Measurements from ENCODE around the gene LYVE1. TPM values are rescaled to one million over a fixed set of nuclear protein-coding genes. Genes with fewer than 3 reads are reported as not detected.

LYVE1 gene
- total and polyA plus RNA-seq, 2 of the 13 experiments (the other 11 are each of a cell fraction or from before 2014, with no cell fraction given), result 1.2 to 1.4 TPM

DNA sequence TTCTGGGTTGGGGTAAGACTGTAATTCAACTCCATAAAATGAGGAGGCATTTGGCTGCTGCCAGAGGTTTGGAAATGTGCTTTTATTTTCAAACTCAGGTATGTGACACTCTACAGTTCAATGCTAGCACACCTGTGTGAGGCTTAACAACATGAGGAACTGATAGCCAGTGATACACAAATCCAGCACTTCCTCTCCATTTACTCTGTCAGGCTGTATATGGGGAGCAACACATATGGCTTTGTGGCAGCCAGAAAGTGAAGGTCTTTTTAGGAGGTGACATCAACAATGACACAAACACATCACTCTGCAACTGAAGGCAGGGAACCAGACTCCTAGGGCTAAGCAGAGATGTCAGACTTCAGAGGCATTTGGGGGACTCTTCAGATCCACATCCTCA lies 4.6 kb upstream of the LYVE1 start:
- no peak overlapping the region for H3K27ac ChIP-seq (ENCODE audit: extremely low read length, insufficient read depth, low read length)
- ChIA-PET CTCF (ENCODE audit: low intra/inter-chr PET ratio, low total read pairs) (no interaction called here), POLR2A (no interaction called here)
- no peaks in the 10 kb centered on the region for H3K9me3 ChIP-seq (ENCODE audit: low read length)
- in situ Hi-C loops (cut with HindIII; ENCODE audit: extremely low pct_ligation_motif_present, low pct_unique_long_range_greater_than_20kb), result no loop called here
- BruUV-seq (replicated peaks), result no TSS peak
- TF ChIP-seq ZSCAN22 (CRISPR knock-in tag; IDR thresholded peaks at IDR 0.05) (no peak), GPN1 (CRISPR knock-in tag; IDR thresholded peaks at IDR 0.05; ENCODE audit: borderline replicate concordance) (no peak), HNF4A (CRISPR knock-in tag; IDR thresholded peaks at IDR 0.05) (no peak), ELF4 (CRISPR knock-in tag; IDR thresholded peaks at IDR 0.05; ENCODE audit: borderline replicate concordance) (no peak), SRSF9 (IDR thresholded peaks at IDR 0.05; ENCODE audit: borderline replicate concordance, insufficient read depth, low read depth, low read length, poor library complexity, severe bottlenecking) (no peak), ZFP36 (IDR thresholded peaks at IDR 0.05; ENCODE audit: borderline replicate concordance, low read depth, low read length, partially characterized antibody) (no peak), TEAD2 (CRISPR knock-in tag; IDR thresholded peaks at IDR 0.05) (no peak), DNMT3B (CRISPR knock-in tag; conservative IDR thresholded peaks at IDR 0.05) (no peak), PHF5A (CRISPR knock-in tag; IDR thresholded peaks at IDR 0.05; ENCODE audit: low read depth, unreplicated experiment) (no peak), MED13 (CRISPR knock-in tag; IDR thresholded peaks at IDR 0.05) (no peak), ZNF451 (CRISPR knock-in tag; IDR thresholded peaks at IDR 0.05) (no peak), JUN (CRISPR knock-in tag; IDR thresholded peaks at IDR 0.05) (no peak), MAFF (IDR thresholded peaks at IDR 0.05; ENCODE audit: low read depth, low read length) (no peak)
- TF ChIP-seq, protein P1, sequence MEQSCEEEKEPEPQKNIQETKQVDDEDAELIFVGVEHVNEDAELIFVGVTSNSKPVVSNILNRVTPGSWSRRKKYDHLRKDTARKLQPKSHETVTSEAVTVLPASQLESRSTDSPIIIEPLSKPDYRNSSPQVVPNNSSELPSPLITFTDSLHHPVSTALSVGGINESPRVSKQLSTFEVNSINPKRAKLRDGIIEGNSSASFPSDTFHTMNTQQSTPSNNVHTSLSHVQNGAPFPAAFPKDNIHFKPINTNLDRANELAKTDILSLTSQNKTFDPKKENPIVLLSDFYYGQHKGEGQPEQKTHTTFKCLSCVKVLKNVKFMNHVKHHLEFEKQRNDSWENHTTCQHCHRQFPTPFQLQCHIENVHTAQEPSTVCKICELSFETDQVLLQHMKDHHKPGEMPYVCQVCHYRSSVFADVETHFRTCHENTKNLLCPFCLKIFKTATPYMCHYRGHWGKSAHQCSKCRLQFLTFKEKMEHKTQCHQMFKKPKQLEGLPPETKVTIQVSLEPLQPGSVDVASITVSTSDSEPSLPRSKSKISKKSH (CRISPR knock-in tag; IDR thresholded peaks at IDR 0.05; ENCODE audit: borderline replicate concordance), result no peak
- TF ChIP-seq, protein P2, sequence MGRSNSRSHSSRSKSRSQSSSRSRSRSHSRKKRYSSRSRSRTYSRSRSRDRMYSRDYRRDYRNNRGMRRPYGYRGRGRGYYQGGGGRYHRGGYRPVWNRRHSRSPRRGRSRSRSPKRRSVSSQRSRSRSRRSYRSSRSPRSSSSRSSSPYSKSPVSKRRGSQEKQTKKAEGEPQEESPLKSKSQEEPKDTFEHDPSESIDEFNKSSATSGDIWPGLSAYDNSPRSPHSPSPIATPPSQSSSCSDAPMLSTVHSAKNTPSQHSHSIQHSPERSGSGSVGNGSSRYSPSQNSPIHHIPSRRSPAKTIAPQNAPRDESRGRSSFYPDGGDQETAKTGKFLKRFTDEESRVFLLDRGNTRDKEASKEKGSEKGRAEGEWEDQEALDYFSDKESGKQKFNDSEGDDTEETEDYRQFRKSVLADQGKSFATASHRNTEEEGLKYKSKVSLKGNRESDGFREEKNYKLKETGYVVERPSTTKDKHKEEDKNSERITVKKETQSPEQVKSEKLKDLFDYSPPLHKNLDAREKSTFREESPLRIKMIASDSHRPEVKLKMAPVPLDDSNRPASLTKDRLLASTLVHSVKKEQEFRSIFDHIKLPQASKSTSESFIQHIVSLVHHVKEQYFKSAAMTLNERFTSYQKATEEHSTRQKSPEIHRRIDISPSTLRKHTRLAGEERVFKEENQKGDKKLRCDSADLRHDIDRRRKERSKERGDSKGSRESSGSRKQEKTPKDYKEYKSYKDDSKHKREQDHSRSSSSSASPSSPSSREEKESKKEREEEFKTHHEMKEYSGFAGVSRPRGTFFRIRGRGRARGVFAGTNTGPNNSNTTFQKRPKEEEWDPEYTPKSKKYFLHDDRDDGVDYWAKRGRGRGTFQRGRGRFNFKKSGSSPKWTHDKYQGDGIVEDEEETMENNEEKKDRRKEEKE (IDR thresholded peaks at IDR 0.05), result no peak
- H3K36me3 ChIP-seq (replicated peaks in 1 of 2; ENCODE audit: control insufficient read depth in 1 of 2, insufficient read depth in 2 of 2, low read length in 2 of 2), result no peaks in the 10 kb centered on the region
- peaks cover 0 to 12% of the 10 kb centered on the region in 2 experiments; a peak in 1 of 5 replicates for H3K27me3 ChIP-seq (ENCODE audit: control insufficient read depth in 1 of 2, insufficient read depth in 2 of 2, low read length in 2 of 2)
- H2AFZ ChIP-seq (ENCODE audit: low read length), result no peak overlapping the region
- H3K4me1 ChIP-seq (ENCODE audit: insufficient read depth, low read length), result peaks cover 11% of the 10 kb centered on the region
- intact Hi-C loops (cut with micrococcal nuclease; ENCODE audit: unreplicated experiment), result no loop called here
- no peaks in the 10 kb centered on the region for H4K20me1 ChIP-seq (ENCODE audit: insufficient read depth, low read length)
- no peak for FAIRE-seq
- no peaks in the 10 kb centered on the region for H3K79me2 ChIP-seq (ENCODE audit: insufficient read depth, low read length)
- H3K9ac ChIP-seq (ENCODE audit: insufficient read depth, low read depth, low read length), result no peak overlapping the region
- ATAC-seq, result no peak
- no peak overlapping the region for H3K4me2 ChIP-seq (ENCODE audit: low read depth, low read length)
- no peak for DNase-seq (ENCODE audit: low spot score)
- H3K4me3 ChIP-seq (replicated peaks in 1 of 3; ENCODE audit: insufficient read depth in 1 of 3, low read depth in 2 of 3, low read length in 3 of 3), result no peak overlapping the region

All from HepG2 (cell line).